ENCODE data around the gene ANTKMT. TPM values are rescaled to one million over a fixed set of nuclear protein-coding genes. Genes with fewer than 3 reads are reported as not detected.

Gene ANTKMT
- total and polyA plus RNA-seq, 4 donors, result 14.0 to 29.7 (median 19.7) TPM

GRCh38 chr16:767743-768235, 46.8 kb downstream of the ANTKMT start:
- 78% methylated on average over 37 of the region's 38 CpGs for WGBS
- Histone ChIP-seq H3K4me3 (ENCODE audit: low read depth in 1 of 3, low read length in 3 of 3) (no peak overlapping the region), H3K27me3 (ENCODE audit: control insufficient read depth in 4 of 4, insufficient read depth in 4 of 4, low read length in 3 of 4) (peaks cover 0 to 3% (median 0%) of the 10 kb centered on the region in 4 donors), H3K9ac (ENCODE audit: low read depth in 1 of 2, low read length in 2 of 2) (no peak overlapping the region), H3K36me3 (ENCODE audit: control insufficient read depth in 4 of 4, insufficient read depth in 3 of 4, low read depth in 1 of 4, low read length in 3 of 4) (no peaks in the 10 kb centered on the region), H3K27ac (ENCODE audit: low read depth in 1 of 2, low read length in 2 of 2) (no peak overlapping the region), H3K9me3 (ENCODE audit: control insufficient read depth in 4 of 4, low read length in 3 of 4) (no peaks in the 10 kb centered on the region), H3K4me1 (ENCODE audit: control insufficient read depth in 4 of 4, insufficient read depth in 4 of 4, low read length in 3 of 4) (no peaks in the 10 kb centered on the region)
- DNase-seq (ENCODE audit: low spot score), result no peak
- no peak for TF ChIP-seq GABPA (IDR thresholded peaks at IDR 0.05 in 1 of 2, conservative IDR thresholded peaks at IDR 0.05 in 1 of 2)
- TF ChIP-seq MAX (IDR thresholded peaks at IDR 0.05), result no peak
- no peak for TF ChIP-seq TAF1 (conservative IDR thresholded peaks at IDR 0.05)
- no peak for TF ChIP-seq HNF4G (IDR thresholded peaks at IDR 0.05)
- no peak for TF ChIP-seq NR2F2 (IDR thresholded peaks at IDR 0.05)
- no peak for TF ChIP-seq FOXA1 (IDR thresholded peaks at IDR 0.05)
- TF ChIP-seq ZBTB33 (IDR thresholded peaks at IDR 0.05), result no peak
- TF ChIP-seq YY1 (IDR thresholded peaks at IDR 0.05), result no peak
- no peak for TF ChIP-seq HNF4A (conservative IDR thresholded peaks at IDR 0.05)

- Histone ChIP-seq H3K4me1 (ENCODE audit: control insufficient read depth in 4 of 4, insufficient read depth in 4 of 4, low read length in 3 of 4) (no peaks in the 10 kb centered on the region), H3K9me3 (ENCODE audit: control insufficient read depth in 4 of 4, low read length in 3 of 4) (no peaks in the 10 kb centered on the region), H3K9ac (ENCODE audit: low read depth in 1 of 2, low read length in 2 of 2) (no peak overlapping the region), H3K36me3 (ENCODE audit: control insufficient read depth in 4 of 4, insufficient read depth in 3 of 4, low read depth in 1 of 4, low read length in 3 of 4) (no peaks in the 10 kb centered on the region), H3K4me3 (ENCODE audit: low read depth in 1 of 3, low read length in 3 of 3) (no peak overlapping the region), H3K27ac (ENCODE audit: low read depth in 1 of 2, low read length in 2 of 2) (no peak overlapping the region), H3K27me3 (ENCODE audit: control insufficient read depth in 4 of 4, insufficient read depth in 4 of 4, low read length in 3 of 4) (peaks cover 0 to 3% (median 0%) of the 10 kb centered on the region in 4 donors)
- DNase-seq (ENCODE audit: low spot score), result no peak
- 76% methylated on average over 21 of the region's 21 CpGs for WGBS
- no peak for TF ChIP-seq ZBTB33 (IDR thresholded peaks at IDR 0.05)
- no peak for TF ChIP-seq RXRA (IDR thresholded peaks at IDR 0.05)
- TF ChIP-seq CTCF (IDR thresholded peaks at IDR 0.05; ENCODE audit: low read depth, low read length, missing input control), result no peak
- no peak for TF ChIP-seq HNF4A (conservative IDR thresholded peaks at IDR 0.05)
- TF ChIP-seq NR2F2 (IDR thresholded peaks at IDR 0.05), result no peak
- TF ChIP-seq EGR1 (IDR thresholded peaks at IDR 0.05; ENCODE audit: low read depth in 2 of 2), result no peak
- TF ChIP-seq FOXA1 (IDR thresholded peaks at IDR 0.05), result no peak
- TF ChIP-seq SP1 (IDR thresholded peaks at IDR 0.05), result no peak
- TF ChIP-seq YY1 (IDR thresholded peaks at IDR 0.05), result no peak
- no peak for TF ChIP-seq TAF1 (conservative IDR thresholded peaks at IDR 0.05)
- TF ChIP-seq FOXA2 (IDR thresholded peaks at IDR 0.05), result no peak
- TF ChIP-seq REST (IDR thresholded peaks at IDR 0.05), result no peak
- TF ChIP-seq JUND (IDR thresholded peaks at IDR 0.05), result no peak
- TF ChIP-seq MAX (IDR thresholded peaks at IDR 0.05), result no peak
- no peak for TF ChIP-seq ATF3 (IDR thresholded peaks at IDR 0.05)
- no peak for TF ChIP-seq RAD21 (IDR thresholded peaks at IDR 0.05)
- no peak for TF ChIP-seq GABPA (IDR thresholded peaks at IDR 0.05 in 1 of 2, conservative IDR thresholded peaks at IDR 0.05 in 1 of 2)
Measured at GRCh38 chr16:768428-768827, 47.5 kb downstream of the ANTKMT start.

Measured in liver (tissue), 9 donors.